Spleen (tissue), 7 donors: ENCODE measurements around the gene ERCC2.

Experiments used
- CTCF ChIP-seq, 11 experiments: fragments of 200-600 bp in 7 of 11; fragments of 450-650 bp in 4 of 11; sonication (generic) in 4 of 11; IDR thresholded peaks in 8 of 11; conservative IDR thresholded peaks in 3 of 11; 1 replicate in 7 of 11; 2 replicates in 4 of 11; pipeline versions ENCODE4 v1.4.0 to v1.8.0; 2016 to 2021; ENCODE audit warnings: antibody characterized with exemption in 11 of 11, inconsistent platforms in 4 of 11, mild to moderate bottlenecking in 1 of 11
- POLR2AphosphoS5 ChIP-seq, 3 donors: sonication (generic); formaldehyde crosslinking; IDR thresholded peaks; one replicate each; pipeline ENCODE4 v1.5.1; 2017; ENCODE audit warnings: antibody characterized with exemption in 3 of 3
- donor health status: DM: no; HTN: no; CAD: no; lungs with moderate emphysema.
- donor health status: DM: no; HTN: no; CAD: no.
- donor health status: DM: no; HTN: no; CAD: no.

- TF ChIP-seq CTCF (IDR thresholded peaks at IDR 0.05 in 8 of 11, conservative IDR thresholded peaks at IDR 0.05 in 3 of 11): no peak
- no peak for TF ChIP-seq POLR2AphosphoS5 (IDR thresholded peaks at IDR 0.05)
These were observed 9.7 kb upstream of the ERCC2 start for GRCh38 chr19:45380107-45380506.
